Activated T-cell treated with anti-CD3 and anti-CD28 coated beads for 4 hours (primary cell): ENCODE measurements around the gene SHC3.

Source experiments
- DNase-seq: peaks from one replicate; pipeline ENCODE4 v3.0.0-alpha.2; 2020

The SHC3 gene

DNA sequence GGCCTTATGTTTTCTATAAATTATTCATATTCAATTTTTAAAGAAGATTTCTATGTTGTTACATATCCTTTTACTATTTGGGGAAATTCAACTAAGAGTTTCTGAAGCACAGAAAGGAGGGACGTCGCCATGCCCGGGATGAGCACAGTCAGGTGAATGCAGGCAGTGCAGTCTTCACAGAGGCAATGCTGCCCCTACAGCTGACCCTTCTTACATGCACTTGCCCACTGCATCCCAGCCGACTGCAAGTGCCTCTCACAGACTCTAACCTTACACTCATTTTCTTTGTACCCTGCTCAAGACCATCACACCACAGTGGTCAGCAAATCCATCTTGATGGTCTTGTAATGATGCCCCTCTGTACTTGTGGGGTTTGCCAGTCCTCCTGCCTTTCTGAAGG lies 73.8 kb downstream of the SHC3 start:
- no peak for DNase-seq

GRCh38 chr9:89097219-89097618 lies 81.4 kb downstream of the SHC3 start:
- DNase-seq = no peak

DNA sequence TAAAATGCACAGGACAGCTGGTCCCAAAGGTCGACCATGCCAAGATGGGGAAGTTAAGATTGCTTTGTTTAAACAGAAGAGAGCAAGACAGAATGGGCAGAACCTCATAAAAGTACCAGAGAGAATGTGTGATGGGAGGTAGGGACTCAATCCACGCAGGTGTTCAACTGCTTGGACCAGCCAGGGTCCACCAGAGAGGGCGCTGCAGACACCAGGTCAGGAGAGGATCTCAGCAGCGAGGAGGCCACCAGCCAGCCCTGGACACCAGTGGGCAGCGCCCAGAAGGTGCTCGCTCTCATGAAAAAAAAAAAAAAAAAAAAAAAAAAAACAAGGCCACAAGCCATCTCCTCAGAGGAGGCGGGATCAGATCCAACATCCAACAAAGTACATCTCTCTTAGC lies 81.8 kb downstream of the SHC3 start:
- DNase-seq = no peak

DNA sequence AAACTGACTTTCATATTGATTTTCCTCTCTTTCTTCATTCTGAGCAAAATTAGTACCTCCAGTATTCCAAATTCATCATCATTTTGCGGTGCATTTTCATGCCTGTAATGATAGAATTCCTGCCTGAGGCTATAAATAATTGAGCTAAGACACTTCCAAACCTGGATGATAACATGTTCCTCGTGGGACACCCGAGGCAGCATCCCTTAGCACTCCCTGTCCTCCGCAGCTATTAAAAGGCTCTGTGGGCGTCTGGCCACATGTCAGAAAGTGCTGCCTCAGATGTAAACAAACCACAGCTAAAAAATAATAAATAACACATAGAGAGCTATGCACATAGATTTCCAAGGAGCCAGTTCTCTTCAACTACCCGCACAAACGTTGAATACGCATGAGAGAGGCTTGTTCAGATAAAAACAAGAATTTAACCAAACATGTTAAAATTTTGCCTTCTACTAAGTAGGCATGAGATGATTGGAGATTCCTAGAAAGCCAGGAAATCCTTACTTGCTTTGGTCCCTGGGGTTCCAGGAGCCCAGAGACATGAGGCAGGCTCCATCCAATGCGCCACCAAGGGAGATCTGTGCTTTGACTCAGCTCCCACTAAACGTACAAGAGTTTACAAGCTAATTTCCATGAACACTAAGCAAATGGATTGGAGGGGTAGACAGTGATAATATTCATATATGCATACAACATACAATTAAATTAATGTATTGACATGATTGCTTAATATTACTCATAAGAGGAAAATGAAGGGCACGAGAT lies 82.7 kb downstream of the SHC3 start:
- no peak for DNase-seq

- no peak for DNase-seq
Observed at GRCh38 chr9:89093201-89093975, 85.2 kb downstream of the SHC3 start.

GRCh38 chr9:89089176-89089575 lies 89.4 kb downstream of the SHC3 start:
- DNase-seq = no peak

- DNase-seq = no peak
Observed at GRCh38 chr9:89083626-89084025, 95.0 kb downstream of the SHC3 start.

DNA sequence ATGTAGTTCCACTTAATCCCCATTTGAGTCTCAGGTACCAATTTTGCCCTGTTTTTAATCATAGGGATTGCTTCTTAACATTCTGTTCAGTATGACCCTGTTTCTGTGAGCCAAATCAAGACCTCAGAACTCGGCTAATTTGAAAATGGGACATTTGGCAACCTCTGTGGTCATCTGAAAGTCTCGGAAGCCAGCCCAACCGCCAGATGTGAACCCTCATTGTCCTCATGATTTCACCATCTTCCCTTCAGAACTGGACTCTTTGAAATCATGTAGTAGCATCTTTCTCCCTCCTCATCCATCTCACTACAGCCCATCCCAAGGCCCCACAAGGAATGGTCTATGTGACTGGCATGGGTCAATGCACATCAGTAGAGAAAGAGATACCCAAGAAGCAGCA lies 98.4 kb downstream of the SHC3 start:
- no peak for DNase-seq

GRCh38 chr9:89079391-89079790 lies 99.2 kb downstream of the SHC3 start:
- no peak for DNase-seq

GRCh38 chr9:89078860-89079259 lies 99.8 kb downstream of the SHC3 start:
- DNase-seq = no peak

- no peak for DNase-seq
Observed at GRCh38 chr9:89078421-89078820, 100.2 kb downstream of the SHC3 start.

GRCh38 chr9:89077519-89077918 lies 101.1 kb downstream of the SHC3 start:
- DNase-seq = no peak

GRCh38 chr9:89073397-89073796 lies 105.2 kb downstream of the SHC3 start:
- DNase-seq = no peak

DNA sequence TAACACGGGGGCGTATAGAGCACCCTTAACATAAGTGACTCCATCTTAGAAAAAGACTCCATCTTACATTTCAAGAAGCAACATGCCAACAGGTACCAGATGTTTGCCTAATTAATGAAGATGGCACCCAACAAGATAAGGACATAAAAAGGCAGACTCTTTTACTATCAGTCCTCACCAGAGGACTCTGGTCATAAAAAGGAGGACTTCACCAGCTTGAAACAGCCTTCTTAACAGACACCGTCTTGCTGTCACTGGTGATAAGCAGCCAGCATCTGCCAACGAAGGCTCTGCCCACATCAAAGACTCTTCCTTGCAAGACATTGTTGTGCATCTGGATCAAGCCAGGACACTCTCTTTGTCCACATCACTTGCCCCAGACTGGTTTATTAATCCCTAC lies 107.0 kb downstream of the SHC3 start:
- no peak for DNase-seq

DNA sequence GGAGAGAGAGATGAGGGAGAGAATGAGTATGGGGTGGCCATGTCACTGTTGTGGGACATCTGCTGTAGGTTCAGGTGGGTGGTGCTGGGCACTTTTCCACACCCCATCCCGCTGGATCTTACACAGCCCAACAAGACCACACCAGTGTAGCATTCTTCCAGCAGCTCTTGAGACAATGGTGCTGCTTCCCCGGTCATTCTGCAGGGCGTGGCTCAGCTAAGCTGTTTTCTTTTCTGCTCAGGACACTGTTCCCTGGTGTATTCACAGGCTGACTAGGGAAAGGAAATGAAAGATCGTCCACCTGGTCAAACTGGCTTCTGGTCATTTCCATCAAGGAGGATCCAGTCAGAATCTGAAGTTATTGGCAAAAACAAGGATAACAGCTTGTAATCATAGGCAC lies 111.8 kb downstream of the SHC3 start:
- DNase-seq = no peak

GRCh38 chr9:89065921-89066320 lies 112.7 kb downstream of the SHC3 start:
- DNase-seq = no peak

DNA sequence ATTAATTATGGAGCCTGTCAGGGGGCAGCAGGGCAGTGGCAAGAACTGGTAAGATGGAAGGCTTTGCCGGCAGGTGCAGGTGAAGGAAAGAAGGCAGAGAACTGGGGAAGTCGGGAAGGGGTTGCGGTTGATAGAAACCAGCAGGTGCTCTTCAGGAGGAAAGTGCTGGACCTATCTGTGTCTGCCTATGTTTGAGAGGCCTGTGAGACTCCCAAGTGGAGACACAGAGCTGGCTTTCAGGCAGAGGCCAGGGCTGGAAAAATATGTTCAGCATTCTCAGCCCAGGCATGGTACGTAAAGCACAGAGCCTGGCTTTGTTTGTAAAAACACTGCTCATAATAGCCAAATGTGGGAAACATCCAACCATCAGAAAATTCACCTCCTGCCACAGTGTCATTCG lies 117.8 kb downstream of the SHC3 start:
- DNase-seq = no peak

GRCh38 chr9:89059925-89060506 lies 118.6 kb downstream of the SHC3 start:
- DNase-seq = no peak

DNA sequence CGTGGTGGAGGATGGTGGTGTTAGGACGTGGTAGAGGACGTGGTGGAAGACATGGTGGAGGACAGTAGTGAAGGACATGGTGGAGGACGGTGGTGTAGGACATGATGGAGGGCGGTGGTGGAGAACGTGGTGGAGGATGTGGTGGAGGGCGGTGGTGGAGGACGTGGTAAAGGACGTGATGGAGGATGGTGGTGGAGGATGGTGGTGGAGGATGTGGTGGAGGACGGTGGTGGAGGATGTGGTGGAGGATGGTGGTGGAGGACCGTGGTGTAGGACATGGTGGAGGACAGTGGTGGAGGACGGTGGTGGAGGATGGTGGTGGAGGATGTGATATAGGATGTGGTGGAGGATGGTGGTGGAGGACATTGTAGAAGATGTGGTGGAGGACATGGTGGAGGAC lies 119.7 kb downstream of the SHC3 start:
- DNase-seq = no peak

DNA sequence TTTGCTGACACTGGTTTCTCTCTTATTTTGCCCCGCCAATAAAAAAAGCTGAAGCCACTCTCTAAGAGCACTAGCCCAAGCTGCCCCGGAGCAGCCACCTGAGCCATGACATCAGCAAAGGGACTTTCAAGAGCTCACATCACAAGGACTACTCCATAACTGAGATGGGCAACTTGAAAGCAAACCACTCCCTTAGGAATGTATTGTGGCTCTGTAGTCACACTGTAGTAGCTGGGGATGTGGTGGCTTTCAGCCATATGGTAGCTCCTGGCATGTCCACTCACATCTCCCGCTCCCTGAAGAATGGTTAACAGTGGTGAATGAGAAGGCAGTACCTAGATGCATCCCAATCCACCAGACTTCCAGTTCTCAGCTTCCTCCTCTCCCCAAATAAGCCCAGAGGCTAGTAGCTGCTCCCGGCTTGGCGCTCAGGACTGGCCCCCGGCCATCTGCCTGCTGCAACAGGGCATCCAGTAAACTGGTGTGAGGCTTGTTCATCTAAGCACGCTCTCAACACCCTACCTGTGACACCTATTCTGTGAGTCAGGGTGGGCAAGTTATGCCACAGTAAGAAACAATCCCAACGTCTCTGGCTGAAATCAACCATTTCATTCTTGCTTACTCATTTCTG lies 123.6 kb downstream of the SHC3 start:
- DNase-seq = no peak

DNA sequence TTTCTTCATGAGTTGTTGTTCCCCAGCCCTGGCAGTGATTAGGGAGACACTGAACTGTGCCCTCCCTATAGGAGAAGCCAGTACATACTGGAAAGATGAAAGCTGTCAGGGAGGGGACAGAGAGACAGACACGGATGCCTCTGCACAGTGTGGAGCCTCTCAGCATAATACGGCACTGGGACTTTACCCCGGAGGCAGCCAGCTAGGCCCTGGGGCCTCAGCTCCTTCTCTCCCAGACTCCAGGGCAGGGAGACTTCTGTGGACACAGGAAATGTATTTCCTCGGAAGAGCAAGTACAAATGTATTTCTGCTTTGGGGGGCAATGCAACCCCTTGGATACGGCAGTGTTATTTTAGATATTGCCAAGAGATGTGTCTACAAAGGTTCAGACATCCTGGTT lies 125.3 kb downstream of the SHC3 start:
- no peak for DNase-seq

GRCh38 chr9:89052470-89053097 lies 126.0 kb downstream of the SHC3 start:
- no peak for DNase-seq

DNA sequence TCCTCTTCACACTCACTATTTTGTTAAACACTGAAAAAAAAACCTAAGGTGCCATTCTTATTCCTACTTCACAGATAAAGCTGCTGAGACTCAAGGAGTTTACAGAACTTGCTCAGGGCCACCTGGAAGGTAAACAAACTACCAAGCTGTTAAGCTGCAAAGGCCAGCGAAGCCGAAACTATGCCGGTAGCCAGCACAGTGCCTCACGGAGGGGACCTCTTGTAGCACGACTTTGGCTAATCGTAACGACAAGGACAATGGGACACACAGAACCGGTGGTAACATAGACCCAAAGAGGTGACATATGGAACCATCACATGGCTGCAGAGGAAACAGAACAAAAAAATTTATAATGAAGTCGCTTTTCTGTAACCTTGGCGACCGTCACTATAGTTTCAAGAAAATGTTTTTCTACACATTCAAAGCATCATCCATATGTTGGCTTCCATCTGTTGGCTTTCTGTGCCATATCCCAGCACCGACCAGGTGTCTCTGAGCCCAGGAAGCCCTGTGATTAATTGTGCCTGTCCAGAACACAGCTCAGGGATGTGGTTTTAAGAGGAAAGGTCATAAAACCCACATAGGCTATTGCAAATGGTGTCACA lies 127.1 kb downstream of the SHC3 start:
- no peak for DNase-seq
